Fibroblast of mammary gland (primary cell): ENCODE results near the gene CORO1C.

Experiments
- DNase-seq: peaks from one replicate; pipeline ENCODE4 v3.0.0-alpha.2; 2010; ENCODE audit warnings: low read depth
- H3K4me3 ChIP-seq: 2 replicates; pipeline ENCODE4 v1.5.1; 2011; ENCODE audit warnings: low read depth, mild to moderate bottlenecking, low read length, moderate library complexity; ENCODE audit not compliant: control insufficient read depth
- CTCF ChIP-seq: conservative IDR thresholded peaks from 2 replicates; pipeline ENCODE4 v1.5.1; 2011; ENCODE audit warnings: low read depth, low read length, inconsistent platforms; ENCODE audit not compliant: control insufficient read depth, insufficient read depth

The CORO1C gene

GRCh38 chr12:108608616-108609015, 122.7 kb downstream of the CORO1C start:
- no peak overlapping the region for H3K4me3 ChIP-seq
- no peak for DNase-seq
- TF ChIP-seq CTCF = no peak

- DNase-seq = no peak
- no peak overlapping the region for H3K4me3 ChIP-seq
- TF ChIP-seq CTCF = no peak
Measured at GRCh38 chr12:108607981-108608600, 123.2 kb downstream of the CORO1C start.

GRCh38 chr12:108606492-108606891, 124.8 kb downstream of the CORO1C start:
- H3K4me3 ChIP-seq = no peak overlapping the region
- TF ChIP-seq CTCF = no peak
- DNase-seq = no peak

GRCh38 chr12:108605690-108606406, 125.5 kb downstream of the CORO1C start:
- no peak for TF ChIP-seq CTCF
- DNase-seq = no peak
- no peak overlapping the region for H3K4me3 ChIP-seq

- no peak overlapping the region for H3K4me3 ChIP-seq
- no peak for TF ChIP-seq CTCF
- DNase-seq = peak; percentile 51
Measured at GRCh38 chr12:108605000-108605689, 126.2 kb downstream of the CORO1C start.

- H3K4me3 ChIP-seq = no peak overlapping the region
- no peak for DNase-seq
- TF ChIP-seq CTCF = no peak
Measured at GRCh38 chr12:108604208-108604941, 126.9 kb downstream of the CORO1C start.
